GM18498 (cell line): ENCODE measurements around the gene CHMP2A.
"Not testable (repeated sequence)": the region's sequence is repeated elsewhere in the genome, so short reads cannot be mapped to it uniquely, and the experiment has no call there.

ENCODE experiments used
- ATAC-seq: cut with Tn5 transposase; IDR thresholded peaks from one replicate; pipeline ENCODE4 v1.9.1; 2021; ENCODE audit warnings: mild to moderate bottlenecking, moderate library complexity; ENCODE audit not compliant: unreplicated experiment

The CHMP2A gene

GRCh38 chr19:58542641-58543372 lies 12.1 kb downstream of the CHMP2A start:
- not testable (repeated sequence) for ATAC-seq

GRCh38 chr19:58539169-58539559 lies 15.7 kb downstream of the CHMP2A start:
- ATAC-seq, result not testable (repeated sequence)

GRCh38 chr19:58538257-58539168 lies 16.4 kb downstream of the CHMP2A start:
- no peak for ATAC-seq

GRCh38 chr19:58536852-58537798 lies 17.8 kb downstream of the CHMP2A start:
- no peak for ATAC-seq

- no peak for ATAC-seq
Observed at GRCh38 chr19:58535857-58536256, 19.0 kb downstream of the CHMP2A start.

GRCh38 chr19:58531034-58531840 lies 23.7 kb downstream of the CHMP2A start:
- ATAC-seq, result no peak

GRCh38 chr19:58529405-58529804 lies 25.5 kb downstream of the CHMP2A start:
- no peak for ATAC-seq

GRCh38 chr19:58522709-58523108 lies 32.2 kb downstream of the CHMP2A start:
- ATAC-seq, result no peak

GRCh38 chr19:58521651-58522050 lies 33.3 kb downstream of the CHMP2A start:
- no peak for ATAC-seq

- ATAC-seq, result no peak
Observed at GRCh38 chr19:58520257-58520599, 34.7 kb downstream of the CHMP2A start.

GRCh38 chr19:58519355-58520256 lies 35.3 kb downstream of the CHMP2A start, which contains the start of gene ZBTB45:
Gene ZBTB45 (minus strand): TSS chr19:58519810. CDS start chr19:58517673, 2,137 bp downstream.
- ATAC-seq, result peak; percentile 87

GRCh38 chr19:58519087-58519354 lies 35.9 kb downstream of the CHMP2A start:
- no peak for ATAC-seq

GRCh38 chr19:58518256-58519086 lies 36.4 kb downstream of the CHMP2A start:
- ATAC-seq, result no peak

- no peak for ATAC-seq
Observed at GRCh38 chr19:58516964-58517833, 37.7 kb downstream of the CHMP2A start.

GRCh38 chr19:58516246-58516836 lies 38.6 kb downstream of the CHMP2A start:
- ATAC-seq, result no peak

- ATAC-seq, result no peak
Observed at GRCh38 chr19:58515259-58515658, 39.6 kb downstream of the CHMP2A start.

- ATAC-seq, result no peak
Observed at GRCh38 chr19:58514564-58515022, 40.3 kb downstream of the CHMP2A start.
